GM10248 (cell line): ENCODE results near the gene TNFAIP8L1.
A peak's percentile ranks its signal among the peaks of the same experiment; 100 is the strongest.

Source experiments
- CTCF ChIA-PET: fragments of 300-600 bp; sonication (Branson Sonifier 250); formaldehyde crosslinking; extraction: SDS; loops from one replicate; lab custom pipeline; 2021; ENCODE audit warnings: antibody characterized with exemption; lab: Yijun Ruan, JAX
- POLR2A ChIA-PET: fragments of 350-650 bp; sonication (Branson Sonifier 250); formaldehyde crosslinking; extraction: SDS; loops from one replicate; lab custom pipeline; 2020; ENCODE audit warnings: antibody characterized with exemption; lab: Yijun Ruan, JAX
- DNase-seq: peaks from one replicate; pipeline ENCODE4 v3.0.0; 2012; ENCODE audit errors: extremely low spot score
- TF ChIP-seq, protein P1 (sequence below): IDR thresholded peaks from 2 replicates; pipeline ENCODE4 v1.5.1; 2012; ENCODE audit warnings: mild to moderate bottlenecking, low read depth; ENCODE audit errors: extremely low read depth, missing control alignments, control extremely low read depth

The TNFAIP8L1 gene

DNA sequence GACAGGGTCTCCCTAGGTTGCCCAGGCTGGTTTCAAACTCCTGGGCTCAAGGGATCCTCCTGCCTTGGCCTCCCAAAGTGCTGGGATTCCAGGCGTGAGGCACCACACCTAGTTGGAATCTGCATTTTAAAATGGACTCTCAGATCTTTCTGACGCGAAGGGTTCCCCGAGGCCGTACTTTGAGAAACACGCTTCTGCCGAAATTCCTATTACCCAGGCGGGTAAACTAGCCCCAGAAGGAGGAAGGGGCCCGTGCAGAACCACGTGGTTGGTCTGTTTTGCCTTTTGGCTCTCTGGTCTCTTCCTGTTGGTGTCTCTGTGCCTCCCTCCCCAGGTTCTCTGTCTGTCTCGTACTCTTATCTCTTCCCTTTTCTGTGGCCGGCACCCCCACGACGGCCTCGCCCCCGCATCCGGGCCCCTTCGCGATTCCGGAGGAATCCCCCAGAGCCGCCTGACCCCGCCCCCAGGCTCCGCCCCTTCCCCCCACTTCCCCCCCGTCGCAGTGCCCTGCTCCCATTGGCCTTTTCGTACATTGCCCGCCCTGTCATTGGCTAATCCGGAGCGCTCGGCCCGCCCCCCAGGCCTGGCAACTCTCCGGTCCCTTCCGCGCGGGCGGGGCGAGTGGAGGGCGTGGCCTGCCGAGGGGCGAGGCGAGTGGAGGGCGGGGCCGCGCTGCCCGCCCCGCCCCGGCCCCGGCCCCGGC, at the start of gene TNFAIP8L1:
TSS of gene TNFAIP8L1 (plus strand) at position 689 of the 703 bp plus-strand sequence. CDS start 12,354 bp downstream, outside the sequence.
- TF ChIP-seq, protein P1, sequence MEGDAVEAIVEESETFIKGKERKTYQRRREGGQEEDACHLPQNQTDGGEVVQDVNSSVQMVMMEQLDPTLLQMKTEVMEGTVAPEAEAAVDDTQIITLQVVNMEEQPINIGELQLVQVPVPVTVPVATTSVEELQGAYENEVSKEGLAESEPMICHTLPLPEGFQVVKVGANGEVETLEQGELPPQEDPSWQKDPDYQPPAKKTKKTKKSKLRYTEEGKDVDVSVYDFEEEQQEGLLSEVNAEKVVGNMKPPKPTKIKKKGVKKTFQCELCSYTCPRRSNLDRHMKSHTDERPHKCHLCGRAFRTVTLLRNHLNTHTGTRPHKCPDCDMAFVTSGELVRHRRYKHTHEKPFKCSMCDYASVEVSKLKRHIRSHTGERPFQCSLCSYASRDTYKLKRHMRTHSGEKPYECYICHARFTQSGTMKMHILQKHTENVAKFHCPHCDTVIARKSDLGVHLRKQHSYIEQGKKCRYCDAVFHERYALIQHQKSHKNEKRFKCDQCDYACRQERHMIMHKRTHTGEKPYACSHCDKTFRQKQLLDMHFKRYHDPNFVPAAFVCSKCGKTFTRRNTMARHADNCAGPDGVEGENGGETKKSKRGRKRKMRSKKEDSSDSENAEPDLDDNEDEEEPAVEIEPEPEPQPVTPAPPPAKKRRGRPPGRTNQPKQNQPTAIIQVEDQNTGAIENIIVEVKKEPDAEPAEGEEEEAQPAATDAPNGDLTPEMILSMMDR = no peak
- DNase-seq = peak; percentile 100
- POLR2A ChIA-PET = interaction anchor here (0.7 kb wide), 1 partner anchor 13 kb away, joined by 3 read pairs; no protein-coding TSS in a partner anchor
- CTCF ChIA-PET = interaction anchor here (1.1 to 3.5 kb wide), 6 partner anchors 34 to 152 kb away, joined by 3 to 102 read pairs (median 15); partner anchors contain the start of gene FEM1A

DNA sequence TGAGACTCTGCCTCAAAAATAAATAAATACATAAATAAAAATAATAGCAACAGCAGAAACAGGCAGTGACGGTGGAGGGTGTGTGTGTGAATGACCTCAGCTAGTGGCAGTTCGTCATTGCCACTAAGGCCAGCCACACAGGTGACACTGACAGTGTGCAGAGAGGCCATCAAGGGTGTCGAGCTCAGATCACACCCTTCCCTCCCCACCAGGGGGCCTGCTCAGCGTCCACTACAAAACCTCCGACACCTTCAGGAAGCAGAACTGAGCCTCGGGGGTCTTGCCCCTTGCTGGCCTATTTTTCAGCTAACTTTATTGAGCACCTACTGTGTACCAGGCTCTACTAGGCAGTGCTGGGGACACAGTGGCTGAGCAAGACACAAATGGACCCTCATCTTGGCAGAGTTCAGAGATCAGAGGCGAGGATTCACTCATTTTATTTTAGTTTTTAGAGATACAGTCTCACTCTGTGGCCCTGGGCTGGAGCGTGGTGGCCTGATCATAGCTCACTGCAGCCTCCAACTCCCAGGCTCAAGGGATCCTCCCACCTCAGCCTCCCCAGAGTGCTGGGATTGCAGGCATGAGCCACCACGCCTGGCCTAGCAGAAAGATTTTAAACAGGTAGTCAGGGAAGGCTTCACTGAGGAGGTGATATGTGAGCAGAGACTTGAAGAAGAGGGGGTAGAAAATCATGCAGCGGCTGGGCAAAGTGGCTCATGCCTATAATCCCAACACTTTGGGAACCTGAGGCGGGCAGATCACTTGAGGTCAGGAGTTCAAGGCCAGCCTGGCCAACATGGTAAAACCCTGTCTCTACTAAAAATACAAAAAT, 49.5 kb upstream of the TNFAIP8L1 start:
- ChIA-PET CTCF (interaction anchor here (1.0 to 5.2 kb wide), 12 partner anchors 9 to 65 kb away, joined by 3 to 34 read pairs (median 6); no protein-coding TSS in a partner anchor), POLR2A (no interaction called here)
- peak; percentile 70 for DNase-seq
- TF ChIP-seq, protein P1 = peak; percentile 50

DNA sequence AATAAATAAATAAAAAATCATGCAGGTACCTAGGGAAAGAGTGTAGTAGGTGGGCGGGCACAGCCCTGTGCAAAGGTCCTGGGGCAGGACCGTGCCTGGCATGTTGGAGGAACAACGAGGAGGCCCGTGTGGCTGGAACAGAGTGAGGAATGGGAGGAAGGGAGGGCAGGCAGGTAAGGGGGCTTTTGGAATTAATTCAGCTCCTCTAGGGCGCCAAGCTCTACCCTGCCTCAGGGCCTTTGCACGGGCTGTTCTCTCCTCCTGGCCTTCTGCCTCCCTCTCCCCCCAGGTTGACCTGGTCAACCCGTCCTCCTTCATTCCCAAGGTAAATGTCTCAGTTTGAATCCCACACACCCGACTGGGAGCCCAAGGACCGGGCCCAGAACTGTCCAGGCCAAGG, 48.8 kb upstream of the TNFAIP8L1 start:
- ChIA-PET CTCF (interaction anchor here (1.0 to 5.2 kb wide), 8 partner anchors 8 to 46 kb away, joined by 3 to 34 read pairs (median 6); no protein-coding TSS in a partner anchor), POLR2A (no interaction called here)
- TF ChIP-seq, protein P1 = no peak
- DNase-seq = no peak

DNA sequence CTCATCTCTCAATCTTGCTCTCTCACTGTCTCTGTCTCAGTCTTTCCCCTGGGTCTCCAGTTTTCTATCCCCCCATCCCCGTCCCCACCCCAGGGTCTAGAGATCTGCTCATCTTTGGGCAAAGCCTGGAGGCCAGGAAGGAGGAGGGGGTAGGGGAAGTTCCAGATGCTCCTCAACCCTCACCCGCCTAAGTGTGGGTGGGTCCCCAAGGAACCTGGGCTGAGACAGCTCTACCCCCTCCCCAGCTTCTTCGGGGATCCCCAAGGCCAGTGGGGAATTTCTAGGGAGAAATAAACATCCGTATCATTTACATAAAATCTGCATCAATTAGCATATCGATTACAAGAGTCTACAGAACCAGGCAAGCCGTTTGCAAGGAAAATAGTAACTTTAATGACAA, 48.0 kb upstream of the TNFAIP8L1 start:
- ChIA-PET POLR2A (no interaction called here), CTCF (interaction anchor here (0.7 to 1.6 kb wide), 4 partner anchors 15 to 45 kb away, joined by 3 to 7 read pairs (median 4); no protein-coding TSS in a partner anchor)
- DNase-seq = no peak
- TF ChIP-seq, protein P1 = no peak

DNA sequence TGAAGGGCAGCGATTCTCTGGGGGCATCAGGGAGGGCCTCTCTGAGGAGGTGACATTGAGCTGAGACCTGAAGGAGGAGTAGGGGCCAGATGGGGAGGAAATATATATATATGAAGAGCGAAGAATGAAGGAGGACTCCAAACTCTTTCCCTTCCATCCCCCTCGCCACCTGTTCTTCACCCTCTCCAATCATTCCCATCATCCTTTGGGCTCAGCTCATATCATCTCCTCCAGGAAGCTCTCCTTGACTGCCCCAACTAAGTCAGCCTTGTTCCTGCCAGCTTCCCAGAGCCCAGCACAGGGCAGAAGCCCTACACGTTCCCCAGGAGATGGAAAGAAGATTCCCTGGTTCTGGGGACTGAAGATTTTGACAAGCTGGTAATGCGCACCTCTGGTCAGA, 46.9 kb upstream of the TNFAIP8L1 start:
- POLR2A ChIA-PET = no interaction called here

More for the DNA sequence above, 46.9 kb upstream of the TNFAIP8L1 start:
- CTCF ChIA-PET = interaction anchor here (0.8 to 2.6 kb wide), 10 partner anchors 12 to 68 kb away, joined by 3 to 17 read pairs (median 4); no protein-coding TSS in a partner anchor
- DNase-seq = no peak
- TF ChIP-seq, protein P1 = no peak
